Measurements from ENCODE around the gene MROH2A.

GRCh38 chr2:233853883-233854240, 75.7 kb downstream of the MROH2A start:
- TF ChIP-seq POLR2A (IDR thresholded peaks at IDR 0.05) (no peak), CTCF (IDR thresholded peaks at IDR 0.05) (no peak)

Measured in tibial nerve (tissue), 3 donors.